AG09309 (cell line): ENCODE data around the gene GRID2.

Experiments
- DNase-seq: peaks from one replicate; pipeline ENCODE4 v3.0.0-alpha.2; 2010; ENCODE audit warnings: low read depth
- H3K4me3 ChIP-seq: 2 replicates; pipeline ENCODE4 v1.5.1; 2011; ENCODE audit warnings: mild to moderate bottlenecking, low read depth, low read length, moderate library complexity; ENCODE audit not compliant: control insufficient read depth
- CTCF ChIP-seq: IDR thresholded peaks from 2 replicates; pipeline ENCODE4 v1.5.1; 2011; ENCODE audit warnings: mild to moderate bottlenecking, low read depth, low read length, inconsistent platforms; ENCODE audit not compliant: insufficient read depth, control insufficient read depth; ENCODE audit errors: missing control alignments

GRID2 gene

GRCh38 chr4:92789741-92790140 is 486.0 kb downstream of the GRID2 start:
- no peak for TF ChIP-seq CTCF
- DNase-seq, result no peak

GRCh38 chr4:92791871-92792440 is 488.2 kb downstream of the GRID2 start:
- H3K4me3 ChIP-seq, result no peak overlapping the region
- no peak for TF ChIP-seq CTCF
- no peak for DNase-seq

More at GRCh38 chr4:92789741-92790140, 486.0 kb downstream of the GRID2 start:
- H3K4me3 ChIP-seq, result no peak overlapping the region

- no peak for TF ChIP-seq CTCF
- DNase-seq, result no peak
- H3K4me3 ChIP-seq, result no peak overlapping the region
These were observed 505.6 kb downstream of the GRID2 start for GRCh38 chr4:92809381-92809780.

- H3K4me3 ChIP-seq, result no peak overlapping the region
- TF ChIP-seq CTCF, result no peak
- DNase-seq, result no peak
These were observed 508.9 kb downstream of the GRID2 start for GRCh38 chr4:92812652-92813051.

- no peak for DNase-seq
- TF ChIP-seq CTCF, result no peak
- no peak overlapping the region for H3K4me3 ChIP-seq
These were observed 510.9 kb downstream of the GRID2 start for GRCh38 chr4:92814677-92815076.

- H3K4me3 ChIP-seq, result no peak overlapping the region
- TF ChIP-seq CTCF, result no peak
- no peak for DNase-seq
These were observed 521.5 kb downstream of the GRID2 start for GRCh38 chr4:92825256-92825655.

GRCh38 chr4:92825791-92826190 is 522.0 kb downstream of the GRID2 start:
- DNase-seq, result no peak
- no peak for TF ChIP-seq CTCF
- H3K4me3 ChIP-seq, result no peak overlapping the region
